H1 (cell line): ENCODE results near the gene SASS6. TPM values are rescaled to one million over a fixed set of nuclear protein-coding genes. Genes with fewer than 3 reads are reported as not detected.

Experiments used
- ASH2L ChIP-seq: fragments of 200-600, 300-600 bp; sonication (generic); IDR thresholded peaks from one replicate; pipeline ENCODE4 v1.7.1; 2017; ENCODE audit warnings: low read length
- polyA plus RNA-seq, 7 experiments: library from polyadenylated mRNA; depleted of rRNA in 3 of 7; stranded (reverse) in 5 of 7; unstranded in 2 of 7; fragments of >200 nt in 5 of 7; fragments of 200-250 nt in 2 of 7; gene quantifications; 1 replicate in 5 of 7; 2 replicates in 1 of 7; 4 replicates in 1 of 7; pipeline versions ENCODE4 v1.2.1 to v1.2.3, GENCODE V29; 2011 to 2013; ENCODE audit warnings: missing spikeins in 2 of 7, mixed read lengths in 2 of 7
- total RNA-seq: library from RNA; stranded (reverse); fragmentation: NEBNext Ultra II Directional; extraction: Animal tissue kit (Norgen Biotek cat#: 25700); gene quantifications from 2 replicates; pipeline ENCODE4 v1.2.1, GENCODE V29; 2021

Gene SASS6
- total and polyA plus RNA-seq, 2 of the 8 experiments (the other 6 are each of a cell fraction or from before 2014, with no cell fraction given), result 1.2 to 13.8 TPM

DNA sequence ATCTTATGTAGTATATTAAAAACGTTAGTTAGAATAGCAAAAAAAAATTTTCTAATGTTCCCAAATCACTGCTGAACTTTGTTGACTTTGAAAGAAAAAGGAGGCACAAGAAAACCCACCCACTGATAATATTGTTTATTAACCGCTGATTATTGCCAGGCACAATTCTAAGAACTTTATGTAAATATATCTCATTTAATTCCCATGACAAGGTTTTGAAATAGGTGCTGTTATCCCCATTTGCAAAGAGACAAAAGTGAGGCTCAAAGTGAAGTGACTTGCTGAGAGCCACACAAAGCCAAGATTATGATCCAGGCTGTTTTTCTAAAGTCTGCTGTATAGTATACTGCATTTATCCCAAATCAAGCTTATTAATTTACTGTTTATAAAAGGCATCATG is 56.4 kb downstream of the SASS6 start (continued):
- no peak for TF ChIP-seq ASH2L
